Uterus (tissue), 2 donors: ENCODE data around the gene PURA.

Experiments used
- POLR2A ChIP-seq, 2 donors: fragments of 450-650 bp; IDR thresholded peaks; one replicate each; pipeline ENCODE4 v1.6.1; 2016; ENCODE audit warnings: antibody characterized with exemption in 2 of 2, mild to moderate bottlenecking in 1 of 2, moderate library complexity in 1 of 2
- TF ChIP-seq, protein P1 (sequence below), 4 experiments: fragments of 200-600 bp in 2 of 4; fragments of 450-650 bp in 2 of 4; sonication (generic) in 2 of 4; IDR thresholded peaks; one replicate each; pipeline ENCODE4 v1.5.1; 2016 to 2019; ENCODE audit warnings: antibody characterized with exemption in 4 of 4, mild to moderate bottlenecking in 2 of 4, moderate library complexity in 1 of 4

DNA sequence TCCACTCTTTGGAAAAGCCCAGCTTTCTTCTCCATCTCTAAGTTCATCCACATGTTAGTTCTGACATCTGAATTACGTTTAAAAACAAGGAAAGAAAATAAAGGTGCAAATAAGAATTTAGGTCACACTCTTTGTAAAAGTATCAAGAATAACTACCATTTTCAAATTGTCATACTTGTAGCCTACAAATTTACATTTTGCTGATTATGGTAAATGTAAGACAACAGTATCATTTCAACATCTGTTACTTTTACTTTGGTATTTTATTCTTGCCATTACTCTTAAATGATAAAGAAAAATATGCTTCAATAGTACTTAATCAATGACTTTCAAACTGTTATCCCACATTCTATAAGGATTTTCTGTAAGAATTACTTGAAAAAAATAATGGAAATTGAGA lies 9.8 kb upstream of the PURA start:
- TF ChIP-seq, protein P1, sequence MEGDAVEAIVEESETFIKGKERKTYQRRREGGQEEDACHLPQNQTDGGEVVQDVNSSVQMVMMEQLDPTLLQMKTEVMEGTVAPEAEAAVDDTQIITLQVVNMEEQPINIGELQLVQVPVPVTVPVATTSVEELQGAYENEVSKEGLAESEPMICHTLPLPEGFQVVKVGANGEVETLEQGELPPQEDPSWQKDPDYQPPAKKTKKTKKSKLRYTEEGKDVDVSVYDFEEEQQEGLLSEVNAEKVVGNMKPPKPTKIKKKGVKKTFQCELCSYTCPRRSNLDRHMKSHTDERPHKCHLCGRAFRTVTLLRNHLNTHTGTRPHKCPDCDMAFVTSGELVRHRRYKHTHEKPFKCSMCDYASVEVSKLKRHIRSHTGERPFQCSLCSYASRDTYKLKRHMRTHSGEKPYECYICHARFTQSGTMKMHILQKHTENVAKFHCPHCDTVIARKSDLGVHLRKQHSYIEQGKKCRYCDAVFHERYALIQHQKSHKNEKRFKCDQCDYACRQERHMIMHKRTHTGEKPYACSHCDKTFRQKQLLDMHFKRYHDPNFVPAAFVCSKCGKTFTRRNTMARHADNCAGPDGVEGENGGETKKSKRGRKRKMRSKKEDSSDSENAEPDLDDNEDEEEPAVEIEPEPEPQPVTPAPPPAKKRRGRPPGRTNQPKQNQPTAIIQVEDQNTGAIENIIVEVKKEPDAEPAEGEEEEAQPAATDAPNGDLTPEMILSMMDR (IDR thresholded peaks at IDR 0.05) = no peak
- no peak for TF ChIP-seq POLR2A (IDR thresholded peaks at IDR 0.05)
